CD4-positive, alpha-beta T cell treated with Interleukin-6 at 100 ng/mL for 8 hours (primary cell): Measurements from ENCODE around the gene ROGDI.

Source experiments
- DNase-seq: peaks from one replicate; pipeline ENCODE4 v3.0.0-alpha.2; 2020; ENCODE audit warnings: mixed read lengths, low spot score

Gene ROGDI

DNA sequence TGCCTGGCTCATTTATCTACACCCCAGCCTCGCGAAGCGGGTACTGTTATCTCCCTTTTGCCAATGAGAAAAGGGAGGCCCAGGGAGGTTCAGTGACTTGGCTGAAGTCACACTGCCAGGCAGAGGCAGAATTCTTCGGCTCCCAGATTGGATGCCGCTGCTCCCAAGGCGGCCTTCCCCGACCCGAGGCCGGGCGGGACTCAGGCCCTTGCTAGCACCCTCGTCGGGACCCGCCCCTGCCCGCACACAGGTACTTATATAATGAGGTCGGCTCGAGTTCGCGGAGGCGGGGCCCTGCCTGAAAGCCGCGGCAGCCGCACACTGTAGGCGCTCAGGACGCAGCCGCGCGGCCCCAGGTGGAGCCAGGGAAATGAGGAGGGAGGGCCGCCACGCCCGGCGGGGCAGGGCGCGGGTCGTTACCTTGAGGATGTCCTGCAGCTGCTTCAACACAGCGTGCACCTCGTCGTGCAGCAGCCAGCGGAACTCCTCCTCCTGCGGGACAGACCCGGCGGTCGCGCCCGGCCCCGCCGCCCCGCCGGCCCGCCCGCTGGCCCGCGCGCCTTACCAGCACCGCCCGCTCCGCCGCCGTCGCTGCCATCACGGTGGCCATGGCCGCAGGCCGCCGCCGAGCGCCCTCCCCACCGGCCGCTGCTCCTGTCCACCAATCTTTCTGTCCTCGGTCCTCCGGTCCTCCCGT lies at the start of gene ROGDI:
Gene ROGDI (minus strand): TSS at position 672 of the 697 bp plus-strand sequence. CDS start 62 bp downstream, at position 610.
- DNase-seq, result peak; percentile 88

DNA sequence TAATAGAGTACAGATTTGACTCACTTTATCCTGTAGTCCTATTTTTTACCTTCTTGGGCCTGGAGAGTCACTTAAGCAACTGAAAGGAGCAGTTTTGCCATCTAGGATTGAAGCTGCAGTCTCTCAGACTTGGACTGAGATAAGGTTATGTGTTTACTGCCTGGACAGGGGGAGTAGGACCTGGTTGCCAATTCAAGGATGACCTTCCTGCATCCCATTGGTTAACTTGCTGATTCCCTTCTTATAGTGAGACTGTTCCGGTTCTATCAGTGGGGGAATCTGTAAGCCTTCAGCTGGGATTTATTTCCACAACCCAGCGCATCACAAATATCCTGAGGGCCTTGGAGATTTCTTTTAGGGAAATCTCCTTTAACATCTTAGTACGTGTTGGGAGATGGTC lies 47.8 kb upstream of the ROGDI start:
- DNase-seq, result no peak

- peak; percentile 10 for DNase-seq
Observed at GRCh38 chr16:4847774-4848587, 45.5 kb upstream of the ROGDI start.

DNA sequence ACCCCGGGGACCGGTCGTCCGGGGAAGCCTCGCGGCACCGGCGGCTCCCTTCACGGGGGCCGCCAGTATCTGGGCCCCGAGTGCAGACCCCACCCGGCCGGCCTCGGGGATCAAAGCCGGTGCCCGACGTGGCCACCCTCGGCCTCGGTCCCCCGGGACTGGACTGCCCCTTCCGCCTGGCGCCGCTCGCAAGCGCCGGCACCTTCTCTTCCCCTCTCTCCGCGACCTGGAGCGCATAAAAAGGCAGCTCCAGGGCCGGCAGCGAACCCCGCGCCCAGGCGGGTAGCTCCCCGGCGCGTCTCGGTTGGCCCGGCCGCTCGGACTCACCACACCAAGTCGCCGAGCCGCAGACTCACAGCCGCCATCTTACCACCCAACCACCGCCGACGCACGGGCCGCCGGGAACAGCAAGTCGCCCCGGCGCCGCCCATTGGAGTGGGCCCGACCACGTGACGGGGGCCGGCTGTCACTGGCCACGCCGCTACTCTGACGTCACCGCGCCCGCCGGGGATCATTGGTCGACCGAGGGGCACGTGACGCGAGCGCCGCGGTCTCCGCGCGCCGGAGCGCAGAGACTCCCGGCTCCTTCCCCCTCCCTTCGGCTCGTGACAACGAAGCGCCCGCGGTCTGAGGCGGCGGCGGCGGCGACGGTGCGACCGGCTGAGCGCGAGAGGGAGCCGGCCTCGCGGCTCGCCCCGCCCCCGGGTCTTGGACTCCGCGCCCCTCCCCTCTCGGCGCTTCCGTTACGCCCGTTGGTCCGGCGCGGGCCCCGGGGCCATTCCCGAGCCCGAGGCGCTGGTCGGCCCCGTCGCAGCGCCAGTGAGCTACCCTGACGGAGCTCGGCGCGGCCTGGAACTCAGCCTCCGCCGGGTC lies 44.7 kb upstream of the ROGDI start, which contains the start of the genes GLYR1 and UBN1:
Gene GLYR1 (minus strand): TSS at position 388 of the 873 bp plus-strand sequence. CDS start 23 bp downstream, at position 365.
Gene UBN1 (plus strand): TSS at position 581 of the 873 bp plus-strand sequence. CDS start 5,437 bp downstream, outside the sequence.
- peak; percentile 98 for DNase-seq

GRCh38 chr16:4846503-4846900 lies 44.1 kb upstream of the ROGDI start:
- DNase-seq, result no peak

DNA sequence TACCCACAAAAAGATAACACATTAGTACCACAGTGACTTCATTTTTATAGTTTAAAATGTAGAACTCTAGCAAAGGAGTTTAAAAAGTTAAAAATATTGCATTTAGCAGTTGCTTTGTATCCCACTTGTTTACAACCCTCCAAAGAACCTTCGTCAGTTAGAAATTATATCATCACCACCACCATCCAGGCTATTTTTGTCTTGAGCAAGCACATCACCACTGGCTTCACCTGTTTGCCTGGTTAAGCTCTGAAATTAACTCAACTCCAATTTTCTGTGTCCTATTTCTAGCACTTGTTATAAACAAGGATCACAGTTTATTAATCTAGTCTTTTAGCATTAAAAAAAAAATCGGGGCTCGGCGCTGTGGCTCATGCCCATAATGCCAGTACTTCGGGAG lies 38.6 kb upstream of the ROGDI start:
- DNase-seq, result no peak

GRCh38 chr16:4839942-4840341 lies 37.5 kb upstream of the ROGDI start:
- no peak for DNase-seq

- no peak for DNase-seq
Observed at GRCh38 chr16:4837733-4838501, 35.5 kb upstream of the ROGDI start.

GRCh38 chr16:4836727-4837126 lies 34.3 kb upstream of the ROGDI start:
- no peak for DNase-seq

DNA sequence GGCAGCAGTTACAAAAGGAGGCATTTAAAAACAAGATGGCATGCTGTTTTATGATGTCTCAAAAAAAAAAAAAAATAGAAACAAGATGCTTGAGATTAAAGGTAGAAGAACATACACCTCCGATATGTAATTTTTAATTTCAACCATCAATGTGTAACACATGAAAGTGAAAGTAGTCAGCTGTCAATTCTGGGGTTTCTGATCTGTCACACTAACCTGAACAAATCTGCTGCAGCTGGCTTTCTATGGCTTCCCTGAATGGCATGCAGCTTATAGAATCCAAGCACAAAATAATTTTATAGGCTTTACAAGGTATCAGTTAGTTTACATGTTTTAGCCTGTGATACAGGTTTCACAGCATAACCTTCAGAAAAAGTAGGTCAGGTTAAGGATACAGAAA lies 31.2 kb upstream of the ROGDI start:
- no peak for DNase-seq

GRCh38 chr16:4832698-4833343 lies 30.4 kb upstream of the ROGDI start:
- DNase-seq, result no peak

GRCh38 chr16:4831616-4832015 lies 29.2 kb upstream of the ROGDI start:
- no peak for DNase-seq

DNA sequence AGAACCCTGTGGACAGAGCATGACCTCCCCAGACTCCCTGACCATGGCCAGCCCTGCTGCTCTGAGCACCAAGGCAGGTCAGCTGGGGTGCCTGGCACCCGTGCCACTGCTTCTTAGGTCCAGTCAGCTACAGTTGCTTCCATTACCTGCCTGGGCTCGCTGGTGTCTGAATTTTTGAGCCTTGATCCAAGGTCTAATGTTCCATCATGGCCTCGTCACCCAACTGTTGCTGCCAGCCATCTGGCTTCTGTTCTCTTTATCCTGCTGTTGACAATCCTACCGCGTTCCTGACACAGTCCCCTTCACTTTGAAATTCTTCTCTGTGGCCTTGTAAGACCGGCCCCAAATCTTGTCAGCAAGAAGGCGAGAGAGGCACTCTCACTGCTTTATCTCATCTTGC lies 28.0 kb upstream of the ROGDI start:
- DNase-seq, result no peak

- DNase-seq, result no peak
Observed at GRCh38 chr16:4828567-4829321, 26.3 kb upstream of the ROGDI start.

DNA sequence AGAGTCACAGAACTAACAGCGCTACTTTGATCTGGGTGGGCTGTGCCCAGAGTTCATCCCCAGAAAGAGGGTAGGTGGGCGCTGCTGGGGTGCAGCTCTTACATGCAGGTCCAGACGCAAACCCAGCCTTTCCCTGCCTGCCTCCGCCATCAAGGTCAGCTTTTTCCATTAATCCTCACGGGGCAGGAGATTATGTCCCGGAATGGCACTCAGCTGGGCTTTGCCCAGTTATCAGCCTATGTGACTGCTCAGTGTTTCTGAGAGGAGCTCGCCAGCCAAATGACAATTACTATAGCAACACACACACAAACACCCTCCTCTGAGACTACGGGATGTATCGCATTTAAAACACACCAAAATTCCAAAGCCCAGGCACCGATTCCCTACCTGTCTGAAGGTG lies 24.5 kb upstream of the ROGDI start:
- DNase-seq, result no peak

GRCh38 chr16:4826526-4826925 lies 24.1 kb upstream of the ROGDI start:
- DNase-seq, result no peak

DNA sequence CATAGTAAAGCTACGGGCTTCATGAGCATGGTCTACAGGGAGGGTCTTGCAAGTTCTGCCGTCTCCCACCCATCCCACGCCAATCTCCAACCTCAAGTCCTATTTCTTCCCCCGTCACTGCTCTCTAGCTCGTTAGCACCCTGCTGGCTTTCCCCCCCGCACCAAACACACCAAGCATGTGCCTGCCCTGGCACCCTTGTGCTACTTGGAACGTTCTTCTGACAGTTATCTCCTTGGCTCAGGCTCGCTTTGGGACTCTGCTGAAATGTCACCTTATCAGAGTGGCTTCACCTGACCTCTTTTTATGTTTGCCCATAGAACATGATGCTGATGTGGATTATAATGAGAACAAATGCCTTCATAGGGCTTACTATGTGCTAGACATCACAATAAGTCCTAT lies 22.8 kb upstream of the ROGDI start:
- no peak for DNase-seq

- DNase-seq, result no peak
Observed at GRCh38 chr16:4820652-4821051, 18.2 kb upstream of the ROGDI start.

DNA sequence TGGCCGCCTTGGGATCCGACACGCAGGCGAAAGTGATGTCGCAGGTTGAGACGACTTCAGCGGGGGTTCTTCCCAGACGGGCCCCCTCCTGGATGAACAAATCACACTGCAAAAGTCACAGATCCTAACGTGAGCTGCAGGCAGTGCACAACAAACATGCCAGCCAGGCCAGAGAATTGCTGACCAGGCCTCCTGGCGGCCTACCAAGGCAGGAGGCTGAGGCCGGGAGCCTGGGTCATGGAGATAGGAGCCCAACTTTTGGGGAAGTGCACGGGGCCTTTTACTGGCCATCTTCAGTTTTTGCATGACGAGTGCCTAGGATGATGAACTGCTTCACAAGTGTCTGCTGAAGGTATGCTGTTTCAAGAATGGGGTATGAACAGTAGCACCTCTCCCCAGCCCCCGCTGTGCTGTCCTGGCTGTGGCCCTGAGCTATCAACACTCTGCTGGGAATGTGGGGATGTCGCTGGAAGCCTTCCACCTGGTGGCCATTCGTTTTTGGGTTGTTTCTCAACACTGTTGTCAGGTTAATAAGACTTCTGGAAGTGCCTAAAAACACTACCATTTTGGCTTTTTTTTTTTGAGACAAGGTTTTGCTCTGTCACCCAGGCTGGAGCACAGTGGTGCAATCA lies 12.2 kb upstream of the ROGDI start:
- no peak for DNase-seq

- no peak for DNase-seq
Observed at GRCh38 chr16:4814046-4814445, 11.6 kb upstream of the ROGDI start.
